Measurements from ENCODE around the gene ATP2B2. TPM values are rescaled to one million over a fixed set of nuclear protein-coding genes. Genes with fewer than 3 reads are reported as not detected.

The ATP2B2 gene
- total RNA-seq, 1 experiment from 2014 or later = 0.22 TPM

DNA sequence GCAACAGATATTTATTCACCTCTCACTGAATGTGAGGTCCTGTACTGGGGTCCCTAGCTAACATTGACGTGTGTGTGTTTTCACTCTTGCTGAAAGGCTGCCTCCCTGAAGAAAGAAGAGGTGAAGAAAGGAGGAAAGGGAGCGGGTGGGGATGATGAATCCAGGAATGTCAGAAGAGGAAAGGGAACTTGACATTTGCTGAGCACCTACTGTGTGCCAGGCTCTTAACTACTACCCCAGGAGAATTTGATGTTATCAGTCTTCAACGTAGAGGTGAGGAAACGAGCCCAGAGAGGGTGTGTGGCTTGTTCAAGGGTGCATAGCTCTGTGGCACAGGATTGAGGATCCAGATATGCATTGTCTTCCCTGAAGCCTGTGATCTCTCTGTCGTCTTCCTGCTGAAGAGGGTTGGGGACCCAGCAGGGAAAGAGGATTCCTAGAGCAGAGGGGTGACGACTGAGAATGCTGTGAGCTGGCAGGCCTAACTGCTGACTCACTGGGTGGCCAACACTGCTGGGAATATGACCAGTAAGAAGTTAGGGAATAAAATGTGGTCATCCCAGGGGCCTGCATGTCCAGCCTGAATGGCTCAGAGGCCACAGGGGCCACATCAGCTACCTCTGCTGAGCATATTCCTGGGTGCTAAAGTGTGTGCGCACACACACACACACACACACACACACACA is 6.6 kb upstream of the ATP2B2 start:
- no peak overlapping the region for H3K4me2 ChIP-seq (ENCODE audit: low read depth, low read length, poor library complexity, severe bottlenecking)
- no peaks in the 10 kb centered on the region for H3K79me2 ChIP-seq (ENCODE audit: low read length)
- H3K9me2 ChIP-seq (replicated peaks; ENCODE audit: insufficient read depth, low read length) = no peaks in the 10 kb centered on the region
- no peaks in the 10 kb centered on the region for H3K9me3 ChIP-seq (ENCODE audit: low read length)
- H3K36me3 ChIP-seq (ENCODE audit: insufficient read depth, low read length) = no peaks in the 10 kb centered on the region
- DNase-seq = no peak
- H3K27ac ChIP-seq (ENCODE audit: low read length) = no peak overlapping the region
- H3K4me3 ChIP-seq (ENCODE audit: low read length) = no peak overlapping the region
- H3K27me3 ChIP-seq (ENCODE audit: low read length) = no peaks in the 10 kb centered on the region
- H2AFZ ChIP-seq (ENCODE audit: low read length) = no peak overlapping the region
- no peak overlapping the region for H3K9ac ChIP-seq (ENCODE audit: low read length)
- H4K20me1 ChIP-seq (ENCODE audit: insufficient read depth, low read depth, low read length) = no peaks in the 10 kb centered on the region
- peaks cover 23% of the 10 kb centered on the region for H3K4me1 ChIP-seq (ENCODE audit: low read length)

- H3K4me3 ChIP-seq (ENCODE audit: low read length) = no peak overlapping the region
- H3K4me2 ChIP-seq (ENCODE audit: low read depth, low read length, poor library complexity, severe bottlenecking) = no peak overlapping the region
- H3K27ac ChIP-seq (ENCODE audit: low read length) = no peak overlapping the region
- no peaks in the 10 kb centered on the region for H4K20me1 ChIP-seq (ENCODE audit: insufficient read depth, low read depth, low read length)
- H3K9me2 ChIP-seq (replicated peaks; ENCODE audit: insufficient read depth, low read length) = no peaks in the 10 kb centered on the region
- no peak overlapping the region for H2AFZ ChIP-seq (ENCODE audit: low read length)
- no peaks in the 10 kb centered on the region for H3K36me3 ChIP-seq (ENCODE audit: insufficient read depth, low read length)
- H3K79me2 ChIP-seq (ENCODE audit: low read length) = no peaks in the 10 kb centered on the region
- no peak overlapping the region for H3K9ac ChIP-seq (ENCODE audit: low read length)
- H3K4me1 ChIP-seq (ENCODE audit: low read length) = peaks cover 13% of the 10 kb centered on the region
- H3K9me3 ChIP-seq (ENCODE audit: low read length) = no peaks in the 10 kb centered on the region
- no peaks in the 10 kb centered on the region for H3K27me3 ChIP-seq (ENCODE audit: low read length)
- DNase-seq = no peak
Observed at GRCh38 chr3:10510743-10511432, 5.5 kb upstream of the ATP2B2 start.

DNA sequence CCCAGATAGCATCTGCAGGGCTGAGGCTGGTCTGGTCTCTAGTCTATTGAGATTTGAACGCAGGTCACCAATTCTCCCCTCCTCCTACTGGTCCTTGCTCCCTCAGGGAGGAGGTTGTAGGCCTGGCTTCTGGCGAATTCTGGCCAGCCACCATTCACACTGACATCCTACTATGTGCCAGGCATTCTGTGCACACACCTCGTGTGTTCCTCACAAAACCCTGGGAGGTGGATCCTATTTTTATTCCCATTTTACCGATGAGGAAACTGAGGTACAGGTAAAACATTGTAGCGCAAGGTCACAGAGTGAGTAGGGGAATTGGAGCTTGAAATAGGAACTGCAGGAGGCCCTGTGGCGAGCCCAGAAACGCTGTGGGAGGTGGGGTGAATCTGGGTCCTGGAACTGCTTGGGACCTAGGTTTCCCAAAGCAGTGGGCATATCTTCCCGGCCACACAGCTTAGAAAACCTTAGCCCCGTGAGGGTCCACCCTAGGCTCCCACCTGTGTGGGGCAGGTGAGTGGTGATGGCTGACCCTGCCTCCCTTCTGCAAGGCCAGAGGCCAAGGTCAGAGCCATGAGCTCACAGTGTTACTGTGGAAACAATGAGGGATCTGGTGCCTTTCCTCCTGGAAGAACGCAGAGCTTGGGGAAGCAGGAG is 4.8 kb upstream of the ATP2B2 start:
- H3K79me2 ChIP-seq (ENCODE audit: low read length) = no peaks in the 10 kb centered on the region
- no peak overlapping the region for H3K9ac ChIP-seq (ENCODE audit: low read length)
- no peaks in the 10 kb centered on the region for H3K27me3 ChIP-seq (ENCODE audit: low read length)
- no peak overlapping the region for H3K27ac ChIP-seq (ENCODE audit: low read length)
- no peaks in the 10 kb centered on the region for H4K20me1 ChIP-seq (ENCODE audit: insufficient read depth, low read depth, low read length)
- H3K4me3 ChIP-seq (ENCODE audit: low read length) = no peak overlapping the region
- no peak overlapping the region for H3K4me2 ChIP-seq (ENCODE audit: low read depth, low read length, poor library complexity, severe bottlenecking)
- H3K4me1 ChIP-seq (ENCODE audit: low read length) = peaks cover 7% of the 10 kb centered on the region
- DNase-seq = no peak
- no peaks in the 10 kb centered on the region for H3K9me3 ChIP-seq (ENCODE audit: low read length)
- H3K9me2 ChIP-seq (replicated peaks; ENCODE audit: insufficient read depth, low read length) = no peaks in the 10 kb centered on the region
- no peak overlapping the region for H2AFZ ChIP-seq (ENCODE audit: low read length)
- H3K36me3 ChIP-seq (ENCODE audit: insufficient read depth, low read length) = no peaks in the 10 kb centered on the region

DNA sequence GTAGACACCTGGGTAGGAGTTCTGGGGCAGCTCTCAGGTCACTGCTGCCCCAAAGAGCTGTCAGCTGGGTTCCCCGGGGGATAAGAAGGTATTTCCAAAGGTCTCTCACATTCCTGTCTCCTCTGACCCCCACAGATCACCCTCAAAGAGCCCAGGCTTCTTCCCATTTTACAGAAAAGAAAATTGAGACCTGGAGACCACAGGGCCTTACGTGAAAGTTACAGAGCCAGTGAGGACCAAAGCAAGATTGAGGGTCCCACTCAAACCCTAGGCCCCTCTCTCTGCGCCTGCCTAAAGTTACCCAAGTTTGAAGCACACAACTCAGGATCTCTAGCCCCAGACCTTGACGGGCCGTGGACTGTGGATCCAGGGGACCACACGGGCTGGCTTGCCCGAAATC is 3.9 kb upstream of the ATP2B2 start:
- no peak overlapping the region for H2AFZ ChIP-seq (ENCODE audit: low read length)
- H3K4me1 ChIP-seq (ENCODE audit: low read length) = no peaks in the 10 kb centered on the region
- H3K79me2 ChIP-seq (ENCODE audit: low read length) = no peaks in the 10 kb centered on the region
- no peaks in the 10 kb centered on the region for H3K27me3 ChIP-seq (ENCODE audit: low read length)
- no peaks in the 10 kb centered on the region for H4K20me1 ChIP-seq (ENCODE audit: insufficient read depth, low read depth, low read length)
- no peak overlapping the region for H3K27ac ChIP-seq (ENCODE audit: low read length)
- no peak overlapping the region for H3K9ac ChIP-seq (ENCODE audit: low read length)
- no peaks in the 10 kb centered on the region for H3K36me3 ChIP-seq (ENCODE audit: insufficient read depth, low read length)
- DNase-seq = no peak
- H3K4me3 ChIP-seq (ENCODE audit: low read length) = no peak overlapping the region
- no peaks in the 10 kb centered on the region for H3K9me2 ChIP-seq (replicated peaks; ENCODE audit: insufficient read depth, low read length)
- H3K4me2 ChIP-seq (ENCODE audit: low read depth, low read length, poor library complexity, severe bottlenecking) = no peak overlapping the region
- H3K9me3 ChIP-seq (ENCODE audit: low read length) = no peaks in the 10 kb centered on the region

DNA sequence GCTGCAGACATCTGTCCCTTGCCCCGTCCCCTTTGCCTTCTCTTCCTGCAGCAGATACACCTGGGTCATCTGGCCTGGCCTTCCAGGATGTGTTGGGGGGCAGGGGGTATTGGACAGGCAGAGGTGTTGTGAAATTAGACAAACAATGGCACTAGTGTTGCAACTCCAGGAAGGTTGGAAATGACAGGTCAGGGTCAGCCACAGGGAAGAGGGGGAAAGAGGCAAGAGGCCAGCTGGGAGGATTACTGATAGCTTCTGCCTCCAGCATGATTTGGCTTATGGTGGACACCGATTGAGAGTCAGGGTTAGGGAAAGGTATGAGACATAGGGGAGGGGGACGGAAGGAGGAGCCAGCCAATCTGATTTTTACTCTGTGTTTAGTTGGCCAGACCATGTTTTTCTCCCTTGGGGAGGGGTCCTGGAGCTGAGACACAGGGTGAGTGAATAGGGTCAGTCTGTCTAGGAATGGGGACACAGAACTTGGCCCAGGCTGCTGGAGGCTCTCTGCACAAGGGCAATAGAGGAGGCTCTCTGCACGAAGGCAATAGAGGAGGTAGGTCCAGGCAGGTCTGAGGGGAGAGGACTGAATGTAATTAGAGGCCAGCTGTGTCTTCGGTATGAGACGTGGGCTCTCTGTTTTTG is 3.4 kb upstream of the ATP2B2 start:
- Histone ChIP-seq H3K4me3 (ENCODE audit: low read length) (no peak overlapping the region), H2AFZ (ENCODE audit: low read length) (no peak overlapping the region), H3K9me3 (ENCODE audit: low read length) (no peaks in the 10 kb centered on the region), H3K36me3 (ENCODE audit: insufficient read depth, low read length) (no peaks in the 10 kb centered on the region), H3K4me2 (ENCODE audit: low read depth, low read length, poor library complexity, severe bottlenecking) (no peak overlapping the region), H4K20me1 (ENCODE audit: insufficient read depth, low read depth, low read length) (no peaks in the 10 kb centered on the region), H3K9me2 (replicated peaks; ENCODE audit: insufficient read depth, low read length) (no peaks in the 10 kb centered on the region), H3K4me1 (ENCODE audit: low read length) (no peaks in the 10 kb centered on the region), H3K9ac (ENCODE audit: low read length) (no peak overlapping the region), H3K27me3 (ENCODE audit: low read length) (no peaks in the 10 kb centered on the region), H3K27ac (ENCODE audit: low read length) (no peak overlapping the region), H3K79me2 (ENCODE audit: low read length) (no peaks in the 10 kb centered on the region)
- DNase-seq = no peak

DNA sequence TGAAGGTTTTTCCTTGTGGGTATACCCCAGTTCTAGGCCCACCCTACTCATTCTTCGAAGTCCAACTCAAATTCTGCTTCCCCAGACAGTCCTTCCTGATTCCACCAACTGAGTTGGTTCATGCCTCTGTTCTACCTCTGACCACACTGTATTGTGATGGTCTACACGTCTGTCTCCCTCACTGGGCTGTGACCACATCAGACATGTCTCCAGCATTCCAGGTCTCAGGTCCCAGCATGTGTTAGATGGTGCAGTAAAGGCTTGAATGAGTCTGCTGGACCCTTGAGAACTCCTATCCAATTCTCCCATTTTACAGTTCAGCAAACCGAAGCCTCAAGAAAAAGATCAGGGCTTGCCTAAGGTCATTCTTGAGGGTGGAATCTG is 2.8 kb upstream of the ATP2B2 start:
- Histone ChIP-seq H3K9me3 (ENCODE audit: low read length) (no peaks in the 10 kb centered on the region), H3K4me1 (ENCODE audit: low read length) (no peaks in the 10 kb centered on the region), H3K9me2 (replicated peaks; ENCODE audit: insufficient read depth, low read length) (no peaks in the 10 kb centered on the region), H3K36me3 (ENCODE audit: insufficient read depth, low read length) (no peaks in the 10 kb centered on the region), H3K27me3 (ENCODE audit: low read length) (no peaks in the 10 kb centered on the region), H3K27ac (ENCODE audit: low read length) (no peak overlapping the region), H3K9ac (ENCODE audit: low read length) (no peak overlapping the region), H3K79me2 (ENCODE audit: low read length) (no peaks in the 10 kb centered on the region), H4K20me1 (ENCODE audit: insufficient read depth, low read depth, low read length) (no peaks in the 10 kb centered on the region), H3K4me2 (ENCODE audit: low read depth, low read length, poor library complexity, severe bottlenecking) (no peak overlapping the region), H3K4me3 (ENCODE audit: low read length) (no peak overlapping the region), H2AFZ (ENCODE audit: low read length) (no peak overlapping the region)
- DNase-seq = no peak

DNA sequence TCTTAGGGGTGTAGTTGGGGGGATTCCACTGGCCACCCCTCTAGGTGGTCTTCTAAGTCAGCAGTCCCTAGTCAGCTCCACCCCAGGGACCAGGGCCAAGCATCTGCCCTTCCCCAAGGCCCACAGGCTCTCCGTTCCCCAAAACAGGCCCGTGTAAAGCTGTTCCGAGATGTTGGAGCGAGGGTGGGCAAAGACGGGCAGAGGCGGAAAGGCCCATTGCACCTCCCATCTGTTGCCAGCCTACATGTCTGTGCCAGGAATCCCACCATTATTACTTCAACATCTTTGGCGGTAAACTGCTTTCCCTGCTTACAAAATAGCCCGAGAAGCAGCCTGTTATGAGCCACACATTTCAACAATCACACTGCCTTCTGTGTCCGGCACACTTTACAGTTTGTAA is 1.9 kb upstream of the ATP2B2 start:
- Histone ChIP-seq H3K79me2 (ENCODE audit: low read length) (no peaks in the 10 kb centered on the region), H2AFZ (ENCODE audit: low read length) (no peak overlapping the region), H3K9me2 (replicated peaks; ENCODE audit: insufficient read depth, low read length) (no peaks in the 10 kb centered on the region), H4K20me1 (ENCODE audit: insufficient read depth, low read depth, low read length) (no peaks in the 10 kb centered on the region; the same call in 1 of the 2 replicates), H3K4me1 (ENCODE audit: low read length) (no peaks in the 10 kb centered on the region), H3K9ac (ENCODE audit: low read length) (no peak overlapping the region), H3K9me3 (ENCODE audit: low read length) (no peaks in the 10 kb centered on the region), H3K4me2 (ENCODE audit: low read depth, low read length, poor library complexity, severe bottlenecking) (no peak overlapping the region), H3K4me3 (ENCODE audit: low read length) (no peak overlapping the region), H3K36me3 (ENCODE audit: insufficient read depth, low read length) (no peaks in the 10 kb centered on the region), H3K27ac (ENCODE audit: low read length) (no peak overlapping the region), H3K27me3 (ENCODE audit: low read length) (no peaks in the 10 kb centered on the region)
- no peak for DNase-seq

DNA sequence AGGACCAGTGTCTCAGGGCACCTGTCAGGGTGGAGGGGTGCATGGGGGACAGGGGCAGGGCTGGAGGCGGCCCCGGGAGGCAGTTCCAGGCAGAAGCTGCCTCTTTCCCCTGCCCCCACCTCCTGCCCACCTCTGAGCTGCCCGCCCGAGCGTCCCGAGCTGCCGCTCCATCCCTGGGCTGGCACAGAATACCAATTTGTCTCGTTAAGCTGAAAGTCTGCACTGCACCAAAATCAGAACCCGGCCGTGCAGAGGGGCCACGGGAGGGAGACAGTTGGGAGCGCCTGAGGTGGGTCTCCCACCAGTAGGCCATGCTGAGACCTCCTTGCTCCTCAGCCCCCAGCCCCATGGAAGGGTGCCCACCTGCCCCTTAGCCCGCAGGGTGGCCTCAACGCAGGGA is 1.3 kb upstream of the ATP2B2 start:
- H3K9me2 ChIP-seq (replicated peaks; ENCODE audit: insufficient read depth, low read length) = no peaks in the 10 kb centered on the region

More for the DNA sequence above, 1.3 kb upstream of the ATP2B2 start:
- H3K27ac ChIP-seq (ENCODE audit: low read length) = no peak overlapping the region
- H3K27me3 ChIP-seq (ENCODE audit: low read length) = no peaks in the 10 kb centered on the region
- H3K4me2 ChIP-seq (ENCODE audit: low read depth, low read length, poor library complexity, severe bottlenecking) = no peak overlapping the region
- H3K36me3 ChIP-seq (ENCODE audit: insufficient read depth, low read length) = no peaks in the 10 kb centered on the region
- no peaks in the 10 kb centered on the region for H3K4me1 ChIP-seq (ENCODE audit: low read length)
- no peak overlapping the region for H3K9ac ChIP-seq (ENCODE audit: low read length)
- no peak overlapping the region for H2AFZ ChIP-seq (ENCODE audit: low read length)
- H3K79me2 ChIP-seq (ENCODE audit: low read length) = no peaks in the 10 kb centered on the region
- DNase-seq = no peak
- no peaks in the 10 kb centered on the region for H3K9me3 ChIP-seq (ENCODE audit: low read length)
- H3K4me3 ChIP-seq (ENCODE audit: low read length) = no peak overlapping the region
- H4K20me1 ChIP-seq (ENCODE audit: insufficient read depth, low read depth, low read length) = no peaks in the 10 kb centered on the region; the same call in 1 of the 2 replicates

Data from Karpas-422 (cell line).